Transverse colon (tissue), 4 donors: ENCODE data around the gene CIB1. TPM values are rescaled to one million over a fixed set of nuclear protein-coding genes. Genes with fewer than 3 reads are reported as not detected.

Source experiments
- DNase-seq: peaks from one replicate; pipeline ENCODE4 v3.0.0-alpha.2; 2019
- H3K27ac ChIP-seq, 4 donors: fragments of 200-600 bp; sonication (generic); 2 replicates each; pipeline ENCODE4 v1.5.1; 2016 to 2018; ENCODE audit warnings: inconsistent platforms in 4 of 4
- H3K27me3 ChIP-seq: fragments of 200-600 bp; sonication (generic); 2 replicates; pipeline ENCODE4 v1.5.1; 2017; ENCODE audit warnings: inconsistent platforms
- H3K36me3 ChIP-seq, 4 donors: fragments of 200-600 bp; sonication (generic); 2 replicates each; pipeline ENCODE4 v1.5.1; 2017 to 2019; ENCODE audit warnings: inconsistent platforms in 4 of 4
- H3K4me1 ChIP-seq, 4 donors: fragments of 200-600 bp; sonication (generic); 2 replicates each; pipeline ENCODE4 v1.5.1; 2017 to 2020; ENCODE audit warnings: inconsistent platforms in 4 of 4
- H3K4me3 ChIP-seq, 4 donors: fragments of 200-600 bp; sonication (generic); 1 replicate in 1 of 4; 2 replicates in 3 of 4; pipeline versions ENCODE4 v1.5.1 to v1.6.1; 2017 to 2019; ENCODE audit warnings: inconsistent platforms in 4 of 4
- H3K9me3 ChIP-seq, 2 donors: fragments of 200-600 bp; sonication (generic); 2 replicates each; pipeline ENCODE4 v1.5.1; 2017 to 2019; ENCODE audit warnings: inconsistent platforms in 2 of 2
- EP300 ChIP-seq: sonication (generic); formaldehyde crosslinking; IDR thresholded peaks from one replicate; pipeline ENCODE4 v1.6.1; 2017; ENCODE audit warnings: antibody characterized with exemption, low read depth
- POLR2A ChIP-seq: fragments of 450-650 bp; IDR thresholded peaks from one replicate; pipeline ENCODE4 v1.6.1; 2016; ENCODE audit warnings: antibody characterized with exemption, mild to moderate bottlenecking, moderate library complexity
- POLR2AphosphoS5 ChIP-seq, 3 donors: sonication (generic); formaldehyde crosslinking; IDR thresholded peaks; one replicate each; pipeline ENCODE4 v1.6.1; 2016; ENCODE audit warnings: antibody characterized with exemption in 3 of 3
- WGBS, 2 donors: methylation state at CpG; one replicate each; pipeline ENCODE4 v1.1.5; 2018; ENCODE audit warnings: low coverage in 1 of 2; 5-methylcytosine and 5-hydroxymethylcytosine counted together
- in situ Hi-C, 4 donors: fragments of 200-750 bp; cut with MboI; loops; one replicate each; pipeline versions ENCODE4 v1.15.0 to v1.15.1; 2017; ENCODE audit warnings: low sequenced_read_pairs in 3 of 4, low pct_ligation_motif_present in 1 of 4, low pct_unique_long_range_greater_than_20kb in 1 of 4
- intact Hi-C: fragments of 100-400 bp; cut with DNase I; formaldehyde crosslinking; loops from one replicate; pipeline ENCODE4 v1.15.1; 2023; ENCODE audit warnings: low total_unique reads
- total RNA-seq, 4 donors: library from RNA; depleted of rRNA; stranded (reverse); fragments of >200 nt; gene quantifications; one replicate each; pipeline ENCODE4 v1.1.0, GENCODE V29; 2016
- TF ChIP-seq, protein P1 (sequence below), 5 experiments: fragments of 200-600 bp in 3 of 5; fragments of 450-650 bp in 2 of 5; sonication (generic) in 3 of 5; IDR thresholded peaks; 1 replicate in 2 of 5; 2 replicates in 3 of 5; pipeline ENCODE4 v1.5.1; 2016 to 2017; ENCODE audit warnings: antibody characterized with exemption in 5 of 5, inconsistent platforms in 3 of 5, mild to moderate bottlenecking in 2 of 5, moderate library complexity in 1 of 5

CIB1 gene
- total RNA-seq, 4 donors from 2014 or later: 38.4 to 156 (median 131) TPM

DNA sequence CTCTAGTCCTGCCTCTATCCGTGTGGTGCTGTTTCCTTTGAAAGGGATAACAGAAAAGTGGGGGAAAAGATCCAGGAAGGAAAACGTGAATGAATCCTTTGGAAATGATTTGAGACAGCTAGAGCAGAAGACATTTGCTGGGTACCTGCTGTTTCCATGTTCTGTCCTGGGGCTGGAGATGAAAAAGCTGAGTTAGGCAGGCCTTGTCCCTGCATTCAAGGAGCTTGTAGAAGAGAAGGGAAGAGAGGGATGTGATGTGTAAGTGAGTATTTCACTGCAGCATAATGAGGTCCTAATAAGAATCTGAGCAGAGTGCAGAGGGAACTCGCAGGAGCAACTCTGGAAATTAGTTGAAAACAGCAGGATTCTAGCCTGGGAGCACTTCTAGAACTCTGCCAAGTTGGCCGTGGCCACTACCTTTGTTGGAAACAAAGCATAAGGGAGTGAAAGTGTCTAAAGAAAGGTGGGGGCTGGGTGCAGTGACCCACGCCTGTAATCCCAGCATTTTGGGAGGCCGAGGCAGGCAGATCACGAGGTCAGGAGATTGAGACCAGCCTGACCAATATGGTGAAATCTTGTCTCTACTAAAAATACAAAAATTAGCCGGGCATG, 46.4 kb downstream of the CIB1 start:
- intact Hi-C loops (no loop called here), in situ Hi-C loops (no loop called here)
- DNase-seq: no peak
- Histone ChIP-seq H3K4me1 (peaks cover 46 to 92% (median 59%) of the 10 kb centered on the region in 4 donors), H3K27ac (peak overlapping the region; percentile 65 to 99 (median 92)), H3K9me3 (no peaks in the 10 kb centered on the region), H3K4me3 (peak overlapping the region in 1 of 4 donors; percentile 66), H3K36me3 (no peaks in the 10 kb centered on the region), H3K27me3 (no peaks in the 10 kb centered on the region)
- 69% methylated on average over 3 to 8 of the region's 8 CpGs for WGBS, 2 donors
- TF ChIP-seq, protein P1, sequence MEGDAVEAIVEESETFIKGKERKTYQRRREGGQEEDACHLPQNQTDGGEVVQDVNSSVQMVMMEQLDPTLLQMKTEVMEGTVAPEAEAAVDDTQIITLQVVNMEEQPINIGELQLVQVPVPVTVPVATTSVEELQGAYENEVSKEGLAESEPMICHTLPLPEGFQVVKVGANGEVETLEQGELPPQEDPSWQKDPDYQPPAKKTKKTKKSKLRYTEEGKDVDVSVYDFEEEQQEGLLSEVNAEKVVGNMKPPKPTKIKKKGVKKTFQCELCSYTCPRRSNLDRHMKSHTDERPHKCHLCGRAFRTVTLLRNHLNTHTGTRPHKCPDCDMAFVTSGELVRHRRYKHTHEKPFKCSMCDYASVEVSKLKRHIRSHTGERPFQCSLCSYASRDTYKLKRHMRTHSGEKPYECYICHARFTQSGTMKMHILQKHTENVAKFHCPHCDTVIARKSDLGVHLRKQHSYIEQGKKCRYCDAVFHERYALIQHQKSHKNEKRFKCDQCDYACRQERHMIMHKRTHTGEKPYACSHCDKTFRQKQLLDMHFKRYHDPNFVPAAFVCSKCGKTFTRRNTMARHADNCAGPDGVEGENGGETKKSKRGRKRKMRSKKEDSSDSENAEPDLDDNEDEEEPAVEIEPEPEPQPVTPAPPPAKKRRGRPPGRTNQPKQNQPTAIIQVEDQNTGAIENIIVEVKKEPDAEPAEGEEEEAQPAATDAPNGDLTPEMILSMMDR (IDR thresholded peaks at IDR 0.05): no peak
- no peak for TF ChIP-seq POLR2AphosphoS5 (IDR thresholded peaks at IDR 0.05)
- no peak for TF ChIP-seq POLR2A
- no peak for TF ChIP-seq EP300

DNA sequence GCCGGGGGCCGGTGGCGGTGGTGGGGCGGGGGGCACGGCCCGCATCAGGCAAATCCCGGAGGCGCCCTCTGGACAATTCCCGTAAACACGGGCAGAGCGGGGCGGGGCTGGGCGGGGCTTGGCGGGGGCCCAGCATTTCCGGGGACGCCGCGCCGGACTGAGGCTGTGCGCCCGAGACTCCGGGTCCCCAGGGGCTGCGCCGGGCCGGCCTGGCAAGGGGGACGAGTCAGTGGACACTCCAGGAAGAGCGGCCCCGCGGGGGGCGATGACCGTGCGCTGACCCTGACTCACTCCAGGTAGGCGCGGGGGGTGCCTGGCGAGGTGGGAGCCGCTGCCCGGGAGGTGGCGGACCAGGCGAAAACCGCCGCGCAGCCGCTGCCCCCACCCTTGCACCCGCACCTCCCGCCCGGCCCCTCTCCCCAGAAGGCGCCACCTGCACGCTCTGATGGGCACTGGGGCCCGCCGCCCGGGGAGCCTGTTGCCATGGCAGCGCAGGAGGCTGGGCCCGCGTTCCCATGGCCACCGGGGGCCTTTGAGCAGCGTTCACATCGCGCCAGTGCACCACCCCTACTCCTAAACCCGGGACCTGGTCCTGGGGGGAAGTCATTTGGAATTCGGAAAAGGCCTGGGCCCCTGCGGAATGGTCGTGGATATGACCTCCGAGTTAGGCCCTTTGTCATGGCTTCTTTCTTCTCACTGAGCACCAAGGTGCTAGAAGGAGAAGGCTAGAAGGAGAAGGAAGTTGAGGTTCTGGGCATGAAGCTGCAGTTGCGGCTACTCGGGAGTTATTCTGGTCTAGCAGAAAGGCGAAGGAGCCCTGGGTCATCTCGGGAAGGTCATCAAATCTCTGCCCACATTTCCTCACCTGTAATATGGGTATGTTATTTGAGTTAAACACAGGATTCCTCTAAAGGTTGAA, 48.7 kb downstream of the CIB1 start:
- Histone ChIP-seq H3K27ac (peak overlapping the region; percentile 89 to 99 (median 98)), H3K27me3 (no peaks in the 10 kb centered on the region), H3K4me1 (peaks cover 23 to 74% (median 37%) of the 10 kb centered on the region in 4 donors), H3K4me3 (peak overlapping the region; percentile 66 to 92 (median 78)), H3K9me3 (no peaks in the 10 kb centered on the region), H3K36me3 (no peaks in the 10 kb centered on the region)
- in situ Hi-C loops (no loop called here), intact Hi-C loops (no loop called here)
- WGBS, 2 donors: 3% methylated on average over 47 of the region's 67 CpGs; no CpG with 5 or more reads in 1 of the 2 donors
- TF ChIP-seq EP300 (peak; percentile 43), POLR2AphosphoS5 (IDR thresholded peaks at IDR 0.05) (peak; percentile 65 to 87 (median 76)), POLR2A (peak; percentile 73)
- TF ChIP-seq, protein P1 (IDR thresholded peaks at IDR 0.05): peak in 2 of 5 experiments; percentile 8 to 13
- DNase-seq: peak; percentile 81

DNA sequence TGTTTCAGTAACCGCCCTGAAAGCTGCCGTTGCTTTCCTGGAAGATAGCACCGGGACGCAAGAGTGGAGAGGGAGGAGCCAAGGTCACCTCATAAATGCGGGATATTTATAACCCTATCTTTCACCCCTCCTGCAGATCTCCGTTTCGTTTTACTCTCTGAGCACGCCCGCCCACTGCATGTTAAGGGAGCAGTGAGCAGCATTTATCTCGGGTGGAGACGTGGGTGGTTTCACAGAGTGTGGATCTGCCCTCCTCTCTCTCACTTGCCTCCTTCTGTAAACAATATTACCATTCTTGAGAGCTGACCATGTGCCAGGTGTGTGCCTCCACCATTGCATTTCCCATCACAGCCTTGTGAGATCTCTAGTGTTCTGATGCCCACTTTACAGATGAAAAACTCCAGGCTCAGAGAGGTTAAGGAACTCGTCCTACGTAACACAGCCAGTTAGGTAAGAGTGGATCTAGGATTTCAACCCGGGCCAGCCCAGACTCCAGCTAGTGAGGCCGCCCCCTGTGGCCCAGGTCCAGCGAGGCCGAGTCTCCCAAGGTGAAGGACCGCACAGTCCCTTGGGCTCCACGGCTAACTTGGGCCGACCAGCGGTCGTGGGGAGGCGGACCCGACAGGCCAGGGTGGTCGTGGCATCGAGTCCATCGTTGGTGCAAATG, 49.5 kb downstream of the CIB1 start:
- WGBS, 2 donors: 6% methylated on average over 25 of the region's 27 CpGs; no CpG with 5 or more reads in 1 of the 2 donors
- in situ Hi-C loops (no loop called here), intact Hi-C loops (no loop called here)
- Histone ChIP-seq H3K27ac (peak overlapping the region; percentile 89 to 99 (median 98)), H3K9me3 (no peaks in the 10 kb centered on the region), H3K36me3 (no peaks in the 10 kb centered on the region), H3K27me3 (no peaks in the 10 kb centered on the region), H3K4me1 (peaks cover 15 to 66% (median 32%) of the 10 kb centered on the region in 4 donors), H3K4me3 (peak overlapping the region; percentile 66 to 92 (median 78))
- peak; percentile 97 for TF ChIP-seq EP300
- TF ChIP-seq, protein P1 (IDR thresholded peaks at IDR 0.05): peak in 1 of 5 experiments; percentile 32
- peak; percentile 68 for TF ChIP-seq POLR2A
- peak; percentile 78 to 90 (median 82) for TF ChIP-seq POLR2AphosphoS5 (IDR thresholded peaks at IDR 0.05)
- DNase-seq: peak; percentile 89
